Measurements from ENCODE around the gene PRICKLE2.

The PRICKLE2 gene

GRCh38 chr3:64196236-64196929 is 28.9 kb downstream of the PRICKLE2 start:
- TF ChIP-seq CTCF (IDR thresholded peaks at IDR 0.05; ENCODE audit: control extremely low read depth, extremely low read depth, low read depth, missing control alignments) = no peak
- ChIA-PET CTCF (no interaction called here), POLR2A (no interaction called here)
- DNase-seq (ENCODE audit: extremely low spot score) = no peak

GRCh38 chr3:64195789-64196188 is 29.5 kb downstream of the PRICKLE2 start:
- ChIA-PET CTCF (no interaction called here), POLR2A (no interaction called here)
- no peak for TF ChIP-seq CTCF (IDR thresholded peaks at IDR 0.05; ENCODE audit: control extremely low read depth, extremely low read depth, low read depth, missing control alignments)
- DNase-seq (ENCODE audit: extremely low spot score) = no peak

GRCh38 chr3:64191822-64192221 is 33.4 kb downstream of the PRICKLE2 start:
- POLR2A ChIA-PET = no interaction called here
- CTCF ChIA-PET = no interaction called here
- no peak for TF ChIP-seq CTCF (IDR thresholded peaks at IDR 0.05; ENCODE audit: control extremely low read depth, extremely low read depth, low read depth, missing control alignments)
- DNase-seq (ENCODE audit: extremely low spot score) = no peak

GRCh38 chr3:64190517-64191515 is 34.5 kb downstream of the PRICKLE2 start:
- no peak for DNase-seq (ENCODE audit: extremely low spot score)
- CTCF ChIA-PET = no interaction called here
- no peak for TF ChIP-seq CTCF (IDR thresholded peaks at IDR 0.05; ENCODE audit: control extremely low read depth, extremely low read depth, low read depth, missing control alignments)
- POLR2A ChIA-PET = no interaction called here

GRCh38 chr3:64188810-64189560 is 36.3 kb downstream of the PRICKLE2 start:
- DNase-seq (ENCODE audit: extremely low spot score) = no peak
- ChIA-PET CTCF (interaction anchor here (1.8 kb wide), 1 partner anchor 14 kb away, joined by 6 read pairs; no protein-coding TSS in a partner anchor), POLR2A (no interaction called here)
- TF ChIP-seq CTCF (IDR thresholded peaks at IDR 0.05; ENCODE audit: control extremely low read depth, extremely low read depth, low read depth, missing control alignments) = no peak
